NCI-H146 treated with DMSO at 0.1 percent for 48 hours (cell line): ENCODE measurements around the gene SMG6.

Experiments
- DNase-seq: peaks from one replicate; lab custom pipeline; 2025; ENCODE audit not compliant: unreplicated experiment; lab: John Stamatoyannopoulos, UW

SMG6 gene

GRCh38 chr17:2084036-2084765 lies 219.4 kb downstream of the SMG6 start:
- no peak for DNase-seq

- DNase-seq, result no peak
These were observed 220.0 kb downstream of the SMG6 start for GRCh38 chr17:2083613-2084035.

- DNase-seq, result no peak
These were observed 221.4 kb downstream of the SMG6 start for GRCh38 chr17:2082003-2082781.

- DNase-seq, result no peak
These were observed 222.0 kb downstream of the SMG6 start for GRCh38 chr17:2081564-2081963.

- no peak for DNase-seq
These were observed 226.5 kb downstream of the SMG6 start for GRCh38 chr17:2077040-2077439.

- peak; percentile 33 for DNase-seq
These were observed 227.2 kb downstream of the SMG6 start for GRCh38 chr17:2076087-2076984.

- DNase-seq, result no peak
These were observed 228.1 kb downstream of the SMG6 start for GRCh38 chr17:2075336-2076086.

- DNase-seq, result no peak
These were observed 228.7 kb downstream of the SMG6 start for GRCh38 chr17:2074919-2075318.

GRCh38 chr17:2071455-2072281 lies 231.9 kb downstream of the SMG6 start:
- DNase-seq, result no peak

- no peak for DNase-seq
These were observed 232.6 kb downstream of the SMG6 start for GRCh38 chr17:2071024-2071385.

GRCh38 chr17:2070241-2071023 lies 233.2 kb downstream of the SMG6 start:
- no peak for DNase-seq

- DNase-seq, result no peak
These were observed 235.0 kb downstream of the SMG6 start for GRCh38 chr17:2068519-2069051.

- no peak for DNase-seq
These were observed 235.5 kb downstream of the SMG6 start for GRCh38 chr17:2068031-2068518.

- DNase-seq, result no peak
These were observed 236.0 kb downstream of the SMG6 start for GRCh38 chr17:2067608-2068024.

GRCh38 chr17:2067048-2067561 lies 236.5 kb downstream of the SMG6 start:
- DNase-seq, result no peak

GRCh38 chr17:2065949-2066400 lies 237.6 kb downstream of the SMG6 start:
- DNase-seq, result no peak

- no peak for DNase-seq
These were observed 238.4 kb downstream of the SMG6 start for GRCh38 chr17:2064980-2065785.
